KG1 (cell line): Measurements from ENCODE around the gene RND1.
A peak's percentile ranks its signal among the peaks of the same experiment; 100 is the strongest.

ENCODE experiments used
- DNase-seq: peaks from one replicate; lab custom pipeline; 2025; lab: John Stamatoyannopoulos, UW

RND1 gene

GRCh38 chr12:48827513-48828096 is 38.1 kb downstream of the RND1 start:
- no peak for DNase-seq

- DNase-seq = no peak
Measured at GRCh38 chr12:48827026-48827425, 38.6 kb downstream of the RND1 start.

GRCh38 chr12:48826209-48826855 is 39.3 kb downstream of the RND1 start:
- no peak for DNase-seq

- DNase-seq = no peak
Measured at GRCh38 chr12:48824905-48825304, 40.8 kb downstream of the RND1 start.

GRCh38 chr12:48824112-48824511 is 41.6 kb downstream of the RND1 start:
- DNase-seq = no peak

GRCh38 chr12:48823281-48823680 is 42.4 kb downstream of the RND1 start:
- no peak for DNase-seq

GRCh38 chr12:48822711-48823110 is 43.0 kb downstream of the RND1 start:
- no peak for DNase-seq

GRCh38 chr12:48822139-48822538 is 43.5 kb downstream of the RND1 start:
- no peak for DNase-seq

- DNase-seq = no peak
Measured at GRCh38 chr12:48819986-48820725, 45.5 kb downstream of the RND1 start.

- DNase-seq = no peak
Measured at GRCh38 chr12:48818831-48819590, 46.7 kb downstream of the RND1 start.

GRCh38 chr12:48817873-48818830 is 47.5 kb downstream of the RND1 start, which contains the start of gene CACNB3:
CACNB3 (plus strand) TSS chr12:48818496; CDS start chr12:48818930, 434 bp downstream.
- no peak for DNase-seq

GRCh38 chr12:48816143-48816854 is 49.4 kb downstream of the RND1 start:
- no peak for DNase-seq

- peak; percentile 32 for DNase-seq
Measured at GRCh38 chr12:48815126-48816110, 50.3 kb downstream of the RND1 start.

- peak; percentile 61 for DNase-seq
Measured at GRCh38 chr12:48814262-48815125, 51.2 kb downstream of the RND1 start.

- DNase-seq = no peak
Measured at GRCh38 chr12:48813465-48814261, 52.0 kb downstream of the RND1 start.

- DNase-seq = no peak
Measured at GRCh38 chr12:48812389-48812788, 53.3 kb downstream of the RND1 start.

GRCh38 chr12:48811437-48812090 is 54.1 kb downstream of the RND1 start:
- no peak for DNase-seq
